ENCODE data around the gene CAPN10. TPM values are rescaled to one million over a fixed set of nuclear protein-coding genes. Genes with fewer than 3 reads are reported as not detected.

Gene CAPN10
- total RNA-seq, 1 donor from 2014 or later: 61.8 TPM

DNA sequence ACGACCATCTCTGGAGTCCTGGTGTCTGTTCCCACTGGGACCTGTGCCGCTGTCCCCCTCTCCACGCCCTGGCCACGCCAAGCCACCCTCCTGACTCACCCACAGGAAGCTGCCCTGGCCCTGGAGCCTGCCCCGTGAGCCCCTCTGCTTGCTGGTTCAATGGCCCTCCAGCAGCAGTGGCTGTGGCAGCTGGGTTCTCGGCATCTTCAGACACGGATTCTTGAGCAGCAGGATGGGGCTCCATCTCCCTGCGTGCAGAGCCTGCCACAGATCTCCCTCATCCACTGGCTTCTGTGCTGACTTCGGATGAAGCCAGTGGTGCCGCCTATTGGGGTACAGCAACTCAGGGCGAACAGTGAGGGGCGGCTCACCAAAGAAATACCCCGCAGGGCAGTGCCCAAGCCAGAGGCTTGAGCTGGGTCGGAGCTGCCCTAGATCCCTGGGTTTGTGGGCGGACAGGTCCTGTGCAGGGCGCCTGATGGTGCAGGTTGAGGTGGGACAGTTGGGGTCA, 14.0 kb downstream of the CAPN10 start:
- DNase-seq (no peak), ATAC-seq (ENCODE audit: low read depth) (no peak)
- Mint-ChIP-seq H3K27me3 (no peaks in the 10 kb centered on the region), H3K4me3 (no peak overlapping the region), H3K9me3 (no peaks in the 10 kb centered on the region), H3K4me1 (no peaks in the 10 kb centered on the region), H3K27ac (no peak overlapping the region), H3K36me3 (ENCODE audit: low read depth) (peaks cover 37% of the 10 kb centered on the region)
- CTCF ChIA-PET: no interaction called here
- intact Hi-C loops (cut with micrococcal nuclease): no loop called here
- TF ChIP-seq, protein P1, sequence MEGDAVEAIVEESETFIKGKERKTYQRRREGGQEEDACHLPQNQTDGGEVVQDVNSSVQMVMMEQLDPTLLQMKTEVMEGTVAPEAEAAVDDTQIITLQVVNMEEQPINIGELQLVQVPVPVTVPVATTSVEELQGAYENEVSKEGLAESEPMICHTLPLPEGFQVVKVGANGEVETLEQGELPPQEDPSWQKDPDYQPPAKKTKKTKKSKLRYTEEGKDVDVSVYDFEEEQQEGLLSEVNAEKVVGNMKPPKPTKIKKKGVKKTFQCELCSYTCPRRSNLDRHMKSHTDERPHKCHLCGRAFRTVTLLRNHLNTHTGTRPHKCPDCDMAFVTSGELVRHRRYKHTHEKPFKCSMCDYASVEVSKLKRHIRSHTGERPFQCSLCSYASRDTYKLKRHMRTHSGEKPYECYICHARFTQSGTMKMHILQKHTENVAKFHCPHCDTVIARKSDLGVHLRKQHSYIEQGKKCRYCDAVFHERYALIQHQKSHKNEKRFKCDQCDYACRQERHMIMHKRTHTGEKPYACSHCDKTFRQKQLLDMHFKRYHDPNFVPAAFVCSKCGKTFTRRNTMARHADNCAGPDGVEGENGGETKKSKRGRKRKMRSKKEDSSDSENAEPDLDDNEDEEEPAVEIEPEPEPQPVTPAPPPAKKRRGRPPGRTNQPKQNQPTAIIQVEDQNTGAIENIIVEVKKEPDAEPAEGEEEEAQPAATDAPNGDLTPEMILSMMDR (IDR thresholded peaks at IDR 0.05): no peak
- POLR2A ChIA-PET: no interaction called here

DNA sequence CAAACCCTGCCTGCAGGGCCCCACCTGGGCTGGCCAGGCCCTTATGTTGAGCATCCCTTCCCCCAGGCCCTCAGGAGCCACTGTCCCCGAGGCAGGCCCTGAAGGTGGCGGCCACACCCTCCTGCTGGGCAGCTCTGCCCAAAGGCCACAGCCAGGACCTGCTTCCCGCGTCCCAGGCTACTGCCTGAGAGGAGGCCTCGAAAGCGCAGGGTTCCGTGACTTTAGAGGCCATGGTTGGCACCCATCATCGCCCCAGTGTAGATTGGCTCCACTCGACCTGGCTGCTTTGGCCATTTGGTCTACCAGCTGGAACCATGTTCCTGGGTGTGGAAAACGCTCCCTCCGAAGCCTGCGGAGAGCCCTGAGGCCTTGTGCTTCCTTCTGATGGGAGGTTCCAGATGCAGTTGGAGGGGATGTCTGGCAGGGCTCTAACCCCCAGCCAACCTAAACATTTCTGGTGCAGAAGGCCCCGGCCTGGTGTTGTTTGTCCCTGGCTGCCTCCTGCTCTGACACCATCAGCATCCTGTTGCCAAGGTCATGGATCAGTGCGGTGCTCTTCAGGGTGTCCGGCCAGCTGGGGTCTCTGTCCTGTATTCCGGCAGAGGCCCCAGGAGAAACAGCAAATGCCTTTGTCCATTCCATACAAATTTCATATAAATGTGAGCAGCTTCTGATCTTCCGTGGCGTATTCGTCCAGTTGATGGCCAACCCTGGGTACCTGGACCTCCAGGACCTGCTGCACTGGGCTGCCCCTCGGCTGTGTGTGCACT, 14.7 kb downstream of the CAPN10 start:
- Mint-ChIP-seq H3K27me3 (no peaks in the 10 kb centered on the region), H3K36me3 (ENCODE audit: low read depth) (peaks cover 31% of the 10 kb centered on the region), H3K9me3 (no peaks in the 10 kb centered on the region), H3K4me3 (no peak overlapping the region), H3K4me1 (no peaks in the 10 kb centered on the region), H3K27ac (no peak overlapping the region)
- ATAC-seq (ENCODE audit: low read depth) (no peak), DNase-seq (no peak)
- TF ChIP-seq, protein P1 (IDR thresholded peaks at IDR 0.05): no peak
- ChIA-PET POLR2A (no interaction called here), CTCF (no interaction called here)
- intact Hi-C loops (cut with micrococcal nuclease): no loop called here

DNA sequence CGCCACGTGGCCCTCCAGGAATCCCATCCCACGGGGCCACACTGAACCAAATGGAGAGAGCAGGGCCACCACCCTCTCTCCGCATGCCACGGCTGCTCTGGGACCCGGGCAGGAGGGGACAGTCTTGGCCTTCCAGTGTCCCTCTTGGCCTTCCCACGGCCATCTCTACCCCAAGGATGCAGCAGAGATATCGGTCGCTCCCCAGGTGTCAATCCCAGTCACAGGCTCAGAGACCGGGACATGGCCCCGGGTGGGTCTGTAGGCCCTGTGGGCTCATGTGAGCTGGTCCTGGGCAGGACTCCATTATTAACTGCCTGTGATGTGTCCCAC, 15.3 kb downstream of the CAPN10 start:
- Mint-ChIP-seq H3K4me3 (no peak overlapping the region), H3K36me3 (ENCODE audit: low read depth) (peaks cover 31% of the 10 kb centered on the region), H3K27me3 (no peaks in the 10 kb centered on the region), H3K27ac (no peak overlapping the region), H3K4me1 (no peaks in the 10 kb centered on the region), H3K9me3 (no peaks in the 10 kb centered on the region)
- ChIA-PET CTCF (no interaction called here), POLR2A (no interaction called here)
- TF ChIP-seq, protein P1 (IDR thresholded peaks at IDR 0.05): no peak
- no peak for DNase-seq
- intact Hi-C loops (cut with micrococcal nuclease): no loop called here
- no peak for ATAC-seq (ENCODE audit: low read depth)

DNA sequence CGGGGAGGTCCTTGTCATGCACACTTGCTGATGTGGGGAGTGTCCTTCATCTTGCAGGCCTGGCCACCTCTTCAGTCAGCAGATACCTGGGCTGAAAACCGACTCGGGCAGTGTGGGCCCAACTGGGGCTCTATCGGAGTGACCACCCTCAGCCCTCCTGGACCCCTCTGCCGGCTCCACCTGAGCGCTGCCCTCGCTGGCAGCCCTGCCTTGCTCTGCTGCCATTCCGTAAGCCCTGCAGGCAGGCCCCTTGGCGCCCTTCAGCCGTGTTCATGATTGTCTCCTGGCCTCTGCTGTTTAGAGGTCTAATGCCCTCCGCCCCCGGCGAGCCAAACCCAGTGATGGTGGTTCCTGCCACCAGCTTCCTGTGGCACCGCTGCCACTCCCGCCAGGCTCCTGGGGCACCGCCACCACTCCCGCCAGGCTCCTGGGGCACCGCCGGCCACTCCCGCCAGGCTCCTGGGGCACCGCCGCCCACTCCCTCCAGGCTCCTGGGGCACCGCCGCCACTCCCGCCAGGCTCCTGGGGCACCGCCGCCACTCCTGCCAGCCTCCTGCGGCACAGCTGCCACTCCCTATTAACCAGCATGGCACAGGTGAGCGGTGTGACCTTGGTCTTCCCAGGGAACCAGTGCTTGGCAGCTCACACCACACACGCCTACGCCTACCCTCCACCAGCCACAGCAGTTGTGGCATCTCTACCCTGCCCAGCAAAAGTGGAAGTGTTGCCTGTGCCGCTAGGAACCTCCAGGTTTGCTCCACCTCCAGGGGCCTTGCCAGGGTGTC, 15.9 kb downstream of the CAPN10 start:
- Mint-ChIP-seq H3K36me3 (ENCODE audit: low read depth) (peaks cover 31% of the 10 kb centered on the region), H3K4me3 (no peak overlapping the region), H3K27ac (no peak overlapping the region), H3K27me3 (no peaks in the 10 kb centered on the region), H3K4me1 (no peaks in the 10 kb centered on the region), H3K9me3 (no peaks in the 10 kb centered on the region)
- TF ChIP-seq, protein P1 (IDR thresholded peaks at IDR 0.05): no peak
- DNase-seq (no peak), ATAC-seq (ENCODE audit: low read depth) (no peak)
- ChIA-PET CTCF (no interaction called here), POLR2A (no interaction called here)
- intact Hi-C loops (cut with micrococcal nuclease): no loop called here

DNA sequence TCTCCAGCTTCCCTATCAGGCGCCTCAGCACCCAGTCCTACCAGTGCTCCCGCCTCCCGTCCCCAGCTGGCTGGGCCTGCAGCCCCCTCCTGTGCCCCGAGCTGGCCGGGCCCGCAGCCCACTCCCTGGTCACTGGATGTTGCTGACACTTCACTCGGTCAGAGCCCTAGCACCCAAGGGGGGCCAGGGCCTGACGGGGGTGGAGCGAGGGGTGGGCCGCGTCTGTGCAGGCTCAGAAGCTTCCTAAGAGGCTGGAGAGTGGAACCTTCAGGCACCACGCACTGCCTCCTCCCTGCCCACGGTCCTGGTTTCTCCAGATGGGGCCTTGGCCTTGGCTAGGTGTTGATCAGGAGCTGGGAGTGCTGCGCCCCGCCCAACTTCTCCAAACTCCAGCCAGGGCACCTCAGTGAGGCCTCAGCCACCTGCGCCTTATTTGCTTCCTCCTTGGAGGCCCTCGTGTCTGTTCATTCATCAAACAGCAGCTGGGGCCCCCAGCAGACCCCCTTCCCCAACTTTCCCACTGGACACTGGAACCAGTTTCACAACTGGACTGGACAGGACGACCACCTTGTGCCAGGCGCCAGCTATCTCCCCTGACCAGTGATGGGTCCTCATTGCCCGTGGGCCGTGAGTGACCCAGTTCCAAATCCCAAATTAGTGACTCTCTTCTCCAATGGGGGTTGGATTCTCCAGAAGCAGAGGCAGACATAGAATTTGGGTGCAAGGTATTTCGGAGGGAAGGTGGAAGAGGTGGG, 16.7 kb downstream of the CAPN10 start:
- no peaks in the 10 kb centered on the region for H3K4me1 Mint-ChIP-seq
- no peaks in the 10 kb centered on the region for H3K9me3 Mint-ChIP-seq
- DNase-seq (no peak), ATAC-seq (ENCODE audit: low read depth) (no peak)
- peaks cover 28% of the 10 kb centered on the region for H3K36me3 Mint-ChIP-seq (ENCODE audit: low read depth)
- TF ChIP-seq, protein P1 (IDR thresholded peaks at IDR 0.05): no peak
- intact Hi-C loops (cut with micrococcal nuclease): no loop called here
- no peak overlapping the region for H3K27ac Mint-ChIP-seq
- H3K4me3 Mint-ChIP-seq: no peak overlapping the region
- no peaks in the 10 kb centered on the region for H3K27me3 Mint-ChIP-seq
- POLR2A ChIA-PET: no interaction called here
- CTCF ChIA-PET: no interaction called here

Data from activated B cell treated with CpG ODN at 0.5 μM for 24 hours (primary cell).